ENCODE results near the gene NPC1L1.

- TF ChIP-seq, protein P1, sequence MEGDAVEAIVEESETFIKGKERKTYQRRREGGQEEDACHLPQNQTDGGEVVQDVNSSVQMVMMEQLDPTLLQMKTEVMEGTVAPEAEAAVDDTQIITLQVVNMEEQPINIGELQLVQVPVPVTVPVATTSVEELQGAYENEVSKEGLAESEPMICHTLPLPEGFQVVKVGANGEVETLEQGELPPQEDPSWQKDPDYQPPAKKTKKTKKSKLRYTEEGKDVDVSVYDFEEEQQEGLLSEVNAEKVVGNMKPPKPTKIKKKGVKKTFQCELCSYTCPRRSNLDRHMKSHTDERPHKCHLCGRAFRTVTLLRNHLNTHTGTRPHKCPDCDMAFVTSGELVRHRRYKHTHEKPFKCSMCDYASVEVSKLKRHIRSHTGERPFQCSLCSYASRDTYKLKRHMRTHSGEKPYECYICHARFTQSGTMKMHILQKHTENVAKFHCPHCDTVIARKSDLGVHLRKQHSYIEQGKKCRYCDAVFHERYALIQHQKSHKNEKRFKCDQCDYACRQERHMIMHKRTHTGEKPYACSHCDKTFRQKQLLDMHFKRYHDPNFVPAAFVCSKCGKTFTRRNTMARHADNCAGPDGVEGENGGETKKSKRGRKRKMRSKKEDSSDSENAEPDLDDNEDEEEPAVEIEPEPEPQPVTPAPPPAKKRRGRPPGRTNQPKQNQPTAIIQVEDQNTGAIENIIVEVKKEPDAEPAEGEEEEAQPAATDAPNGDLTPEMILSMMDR (IDR thresholded peaks at IDR 0.05): no peak
- no peak for TF ChIP-seq POLR2A (IDR thresholded peaks at IDR 0.05)
Measured at GRCh38 chr7:44473295-44473694, 67.8 kb downstream of the NPC1L1 start.
